H1 (cell line): ENCODE data around the gene RECK. TPM values are rescaled to one million over a fixed set of nuclear protein-coding genes. Genes with fewer than 3 reads are reported as not detected.

Experiments used
- CTCF ChIA-PET: fragments of 300-600 bp; sonication (Branson Sonifier 250); formaldehyde crosslinking; loops from one replicate; lab custom pipeline; 2021; ENCODE audit not compliant: partially characterized antibody; lab: Charles Lee
- POLR2A ChIA-PET: fragments of 300-600 bp; sonication (Branson Sonifier 250); formaldehyde crosslinking; loops from one replicate; lab custom pipeline; 2021; ENCODE audit warnings: inconsistent platforms; ENCODE audit not compliant: partially characterized antibody; lab: Charles Lee
- DNase-seq, 2 experiments: peaks; one replicate each; pipeline versions ENCODE4 v3.0.0 to v3.0.0-alpha.2; 2010 to 2022; ENCODE audit warnings: low spot score in 2 of 2, low read depth in 1 of 2, mixed read lengths in 1 of 2
- FAIRE-seq: peaks from 2 replicates; lab custom pipeline; 2011; peaks lifted over from hg19 to GRCh38; lab: Jason Lieb, UNC
- H2AFZ ChIP-seq: 2 replicates; pipeline ENCODE4 v1.8.1; 2012; ENCODE audit warnings: low read length, inconsistent platforms
- H2AK5ac ChIP-seq: 2 replicates; pipeline ENCODE4 v1.6.1; 2013; ENCODE audit warnings: low read depth, low read length
- H2BK120ac ChIP-seq: replicated peaks from 2 replicates; pipeline ENCODE3; 2013; ENCODE audit warnings: low read depth, low read length, inconsistent platforms
- H2BK12ac ChIP-seq: 2 replicates; pipeline ENCODE4 v1.6.1; 2013; ENCODE audit warnings: low read depth, low read length
- H2BK15ac ChIP-seq: 2 replicates; pipeline ENCODE4 v1.6.1; 2013; ENCODE audit warnings: low read length
- H2BK20ac ChIP-seq: 2 replicates; pipeline ENCODE4 v1.6.1; 2013; ENCODE audit warnings: low read length
- H2BK5ac ChIP-seq: 2 replicates; pipeline ENCODE4 v1.6.1; 2013; ENCODE audit warnings: low read depth, low read length
- H3K14ac ChIP-seq: 2 replicates; pipeline ENCODE4 v1.6.1; 2013; ENCODE audit warnings: inconsistent platforms; ENCODE audit not compliant: insufficient read length
- H3K18ac ChIP-seq: 2 replicates; pipeline ENCODE4 v1.6.1; 2013; ENCODE audit warnings: low read length; ENCODE audit errors: extremely low read depth
- H3K23ac ChIP-seq: 2 replicates; pipeline ENCODE4 v1.6.1; 2013; ENCODE audit warnings: inconsistent platforms; ENCODE audit not compliant: insufficient read length
- H3K23me2 ChIP-seq: 2 replicates; pipeline ENCODE4 v1.6.1; 2013; ENCODE audit warnings: low read depth, low read length
- H3K27ac ChIP-seq: 2 replicates; pipeline ENCODE4 v1.6.1; 2011; ENCODE audit warnings: low read depth, low read length, inconsistent platforms
- H3K27me3 ChIP-seq, 4 experiments: replicated peaks in 1 of 4; 1 replicate in 1 of 4; 2 replicates in 3 of 4; pipeline versions ENCODE4 v1.6.1 to v1.8.1; 2011 to 2013; ENCODE audit warnings: low read length in 3 of 4, mild to moderate bottlenecking in 3 of 4, inconsistent platforms in 2 of 4, mixed read lengths in 2 of 4, moderate library complexity in 1 of 4; ENCODE audit not compliant: control insufficient read depth in 3 of 4, insufficient read depth in 3 of 4; ENCODE audit errors: extremely low read depth in 1 of 4
- H3K36me3 ChIP-seq, 4 experiments: 2 replicates each; pipeline versions ENCODE4 v1.6.1 to v1.8.1; 2011 to 2013; ENCODE audit warnings: mild to moderate bottlenecking in 4 of 4, low read length in 3 of 4, moderate library complexity in 2 of 4, control low read depth in 1 of 4, inconsistent platforms in 1 of 4; ENCODE audit not compliant: insufficient read depth in 4 of 4, control insufficient read depth in 2 of 4
- H3K4ac ChIP-seq: replicated peaks from 2 replicates; pipeline ENCODE3; 2013; ENCODE audit warnings: low read length, low read depth, mixed read lengths, inconsistent platforms; ENCODE audit not compliant: insufficient read length
- H3K4me1 ChIP-seq, 4 experiments: replicated peaks in 1 of 4; 1 replicate in 1 of 4; 2 replicates in 3 of 4; pipeline versions ENCODE4 v1.6.1 to v1.8.1; 2011 to 2013; ENCODE audit warnings: low read length in 3 of 4, inconsistent platforms in 2 of 4, mixed read lengths in 1 of 4; ENCODE audit not compliant: insufficient read depth in 4 of 4, control insufficient read depth in 3 of 4
- H3K4me2 ChIP-seq, 2 experiments: 2 replicates each; pipeline versions ENCODE4 v1.6.1 to v1.8.1; 2011 to 2013; ENCODE audit warnings: low read depth in 2 of 2, low read length in 2 of 2, control low read depth in 1 of 2, inconsistent platforms in 1 of 2, mild to moderate bottlenecking in 1 of 2; ENCODE audit not compliant: insufficient read depth in 1 of 2
- H3K4me3 ChIP-seq, 4 experiments: fragments of 200-600, 300-600 bp in 1 of 4; sonication (generic), shearing (Covaris generic), sonication (Bioruptor Twin) in 1 of 4; 2 replicates each; pipeline versions ENCODE4 v1.5.1 to v1.8.1; 2011 to 2016; ENCODE audit warnings: low read length in 4 of 4, low read depth in 3 of 4, control low read depth in 2 of 4, inconsistent platforms in 2 of 4, mild to moderate bottlenecking in 2 of 4, mixed read lengths in 1 of 4, moderate library complexity in 1 of 4; ENCODE audit not compliant: insufficient read depth in 2 of 4; ENCODE audit errors: extremely low read depth in 1 of 4
- H3K56ac ChIP-seq: replicated peaks from 2 replicates; pipeline ENCODE3; 2013; ENCODE audit warnings: low read depth, mild to moderate bottlenecking, mixed read lengths, low read length, inconsistent platforms; ENCODE audit not compliant: insufficient read length
- H3K79me1 ChIP-seq: 2 replicates; pipeline ENCODE4 v1.6.1; 2013; ENCODE audit warnings: low read depth, low read length, control low read depth
- H3K79me2 ChIP-seq, 2 experiments: 2 replicates each; pipeline versions ENCODE4 v1.6.1 to v1.8.1; 2012 to 2013; ENCODE audit warnings: low read length in 2 of 2, mild to moderate bottlenecking in 2 of 2, inconsistent platforms in 1 of 2; ENCODE audit not compliant: insufficient read depth in 2 of 2, control insufficient read depth in 1 of 2
- H3K9ac ChIP-seq, 4 experiments: replicated peaks in 1 of 4; 1 replicate in 1 of 4; 2 replicates in 3 of 4; pipeline versions ENCODE4 v1.6.1 to v1.8.1; 2011 to 2013; ENCODE audit warnings: low read depth in 3 of 4, low read length in 3 of 4, control low read depth in 2 of 4, mild to moderate bottlenecking in 2 of 4, moderate library complexity in 2 of 4, inconsistent platforms in 1 of 4; ENCODE audit errors: extremely low read depth in 1 of 4
- H3K9me3 ChIP-seq, 2 experiments: 2 replicates each; pipeline versions ENCODE4 v1.6.1 to v1.8.1; 2012 to 2013; ENCODE audit warnings: mild to moderate bottlenecking in 2 of 2, moderate library complexity in 2 of 2, control low read depth in 1 of 2, inconsistent platforms in 1 of 2, low read depth in 1 of 2, low read length in 1 of 2, mixed read lengths in 1 of 2; ENCODE audit not compliant: insufficient read depth in 2 of 2
- H4K20me1 ChIP-seq, 2 experiments: replicated peaks in 1 of 2; 2 replicates each; pipeline versions ENCODE3 to v1.8.1; 2011 to 2013; ENCODE audit warnings: inconsistent platforms in 2 of 2, low read length in 2 of 2, mild to moderate bottlenecking in 1 of 2; ENCODE audit not compliant: insufficient read depth in 2 of 2, control insufficient read depth in 1 of 2
- H4K5ac ChIP-seq: 2 replicates; pipeline ENCODE4 v1.6.1; 2013; ENCODE audit warnings: low read length, low read depth, mixed read lengths, inconsistent platforms; ENCODE audit not compliant: insufficient read length
- H4K8ac ChIP-seq: 2 replicates; pipeline ENCODE4 v1.8.0; 2013; ENCODE audit warnings: mild to moderate bottlenecking, moderate library complexity, low read length, inconsistent platforms; ENCODE audit not compliant: insufficient read depth; ENCODE audit errors: extremely low read depth
- H4K91ac ChIP-seq: replicated peaks from 2 replicates; pipeline ENCODE3; 2013; ENCODE audit warnings: low read length, mixed read lengths, inconsistent platforms; ENCODE audit not compliant: insufficient read length
- EP300 ChIP-seq, 2 experiments: IDR thresholded peaks; 1 replicate in 1 of 2; 2 replicates in 1 of 2; pipeline ENCODE4 v1.6.1; 2011 to 2012; ENCODE audit warnings: low read depth in 2 of 2, low read length in 2 of 2, mild to moderate bottlenecking in 2 of 2, borderline replicate concordance in 1 of 2, inconsistent platforms in 1 of 2, moderate library complexity in 1 of 2
- PHF8 ChIP-seq: fragments of 200-600 bp; sonication (generic); conservative IDR thresholded peaks from 2 replicates; pipeline ENCODE4 v1.7.1; 2012; ENCODE audit warnings: low read depth, mild to moderate bottlenecking, inconsistent platforms, low read length, moderate library complexity
- RAD21 ChIP-seq, 2 experiments: IDR thresholded peaks in 1 of 2; conservative IDR thresholded peaks in 1 of 2; 2 replicates each; pipeline ENCODE4 v1.6.1; 2011; ENCODE audit warnings: low read depth in 2 of 2, low read length in 2 of 2, improper control_type of control experiment in 1 of 2, inconsistent platforms in 1 of 2, mild to moderate bottlenecking in 1 of 2, moderate library complexity in 1 of 2
- SAP30 ChIP-seq: fragments of 300-600 bp; sonication (generic); IDR thresholded peaks from 2 replicates; pipeline ENCODE4 v1.7.1; 2012; ENCODE audit warnings: low read length, moderate library complexity, mild to moderate bottlenecking, inconsistent platforms; ENCODE audit not compliant: insufficient read depth, insufficient replicate concordance
- SRF ChIP-seq: IDR thresholded peaks from 2 replicates; pipeline ENCODE4 v1.6.1; 2011; ENCODE audit warnings: mild to moderate bottlenecking, low read depth, low read length, moderate library complexity
- SUZ12 ChIP-seq: fragments of 200-600 bp; sonication (generic); IDR thresholded peaks from 2 replicates; pipeline ENCODE4 v1.6.1; 2012; ENCODE audit warnings: mild to moderate bottlenecking, inconsistent platforms, low read length, moderate library complexity, mixed read lengths
- WGBS, 2 experiments: shearing (Covaris generic) in 1 of 2; methylation state at CpG; one replicate each; pipeline versions ENCODE4 v1.1.6 to v1.1.7; 2013 to 2015; ENCODE audit warnings: low lambda C conversion rate in 2 of 2, mixed read lengths in 2 of 2, inconsistent platforms in 1 of 2, low coverage in 1 of 2, missing lambda C conversion rate in 1 of 2; ENCODE audit not compliant: insufficient replicate concordance in 2 of 2, insufficient coverage in 1 of 2, insufficient read length in 1 of 2; ENCODE audit errors: extremely low coverage in 1 of 2, missing lambda C conversion rate in 1 of 2; 5-methylcytosine and 5-hydroxymethylcytosine counted together
- polyA plus RNA-seq, 7 experiments: library from polyadenylated mRNA; depleted of rRNA in 3 of 7; stranded (reverse) in 5 of 7; unstranded in 2 of 7; fragments of >200 nt in 5 of 7; fragments of 200-250 nt in 2 of 7; gene quantifications; 1 replicate in 5 of 7; 2 replicates in 1 of 7; 4 replicates in 1 of 7; pipeline versions ENCODE4 v1.2.1 to v1.2.3, GENCODE V29; 2011 to 2013; ENCODE audit warnings: missing spikeins in 2 of 7, mixed read lengths in 2 of 7
- total RNA-seq: library from RNA; stranded (reverse); fragmentation: NEBNext Ultra II Directional; extraction: Animal tissue kit (Norgen Biotek cat#: 25700); gene quantifications from 2 replicates; pipeline ENCODE4 v1.2.1, GENCODE V29; 2021
- TF ChIP-seq, protein P1 (sequence below), 3 experiments: IDR thresholded peaks; 1 replicate in 2 of 3; 2 replicates in 1 of 3; pipeline versions ENCODE4 v1.5.1 to v1.6.1; 2011; ENCODE audit warnings: low read length in 3 of 3, mild to moderate bottlenecking in 3 of 3, inconsistent platforms in 2 of 3, low read depth in 1 of 3, moderate library complexity in 1 of 3; ENCODE audit not compliant: insufficient read depth in 1 of 3; ENCODE audit errors: control extremely low read depth in 1 of 3

RECK gene
- total and polyA plus RNA-seq, 2 of the 8 experiments (the other 6 are each of a cell fraction or from before 2014, with no cell fraction given), result 5.4 to 9.8 TPM

- no peak within 1 kb of the TSS for H3K56ac ChIP-seq
- H3K27me3 ChIP-seq, result peaks cover 18 to 58% (median 49%) of the 10 kb centered on the region in 4 experiments
- H3K79me1 ChIP-seq, result no peaks in the 10 kb centered on the region
- DNase-seq, result no peak
- peak within 1 kb of the TSS; percentile 75 for H2BK12ac ChIP-seq
- POLR2A ChIA-PET, result interaction anchor here (1.1 to 2.6 kb wide), 5 partner anchors 20 to 343 kb away, joined by 3 to 9 read pairs (median 4); partner anchors contain the start of gene CLTA
- H4K5ac ChIP-seq, result no peak within 1 kb of the TSS
- H3K9ac ChIP-seq, result peak within 1 kb of the TSS in 2 of 4 experiments; percentile 34 to 67; a peak in 4 of 7 replicates
- peaks cover 3 to 5% of the 10 kb centered on the region in 2 experiments for H4K20me1 ChIP-seq
- H3K4ac ChIP-seq, result no peak within 1 kb of the TSS
- CTCF ChIA-PET, result interaction anchor here (1.1 to 3.0 kb wide), 5 partner anchors 28 to 54 kb away, joined by 4 to 13 read pairs (median 6); partner anchors contain the start of gene CCIN
- peaks cover 0 to 15% (median 7%) of the 10 kb centered on the region in 4 experiments; a peak in 6 of 7 replicates for H3K4me1 ChIP-seq
- H2BK120ac ChIP-seq, result no peak within 1 kb of the TSS
- H3K23ac ChIP-seq, result no peak within 1 kb of the TSS
- no peak within 1 kb of the TSS for H3K27ac ChIP-seq
- no peaks in the 10 kb centered on the region for H3K79me2 ChIP-seq
- no peaks in the 10 kb centered on the region for H3K9me3 ChIP-seq
- H3K36me3 ChIP-seq, result no peaks in the 10 kb centered on the region; a peak in 1 of 8 replicates
- H2BK20ac ChIP-seq, result no peak within 1 kb of the TSS
- H3K4me2 ChIP-seq, result peak within 1 kb of the TSS; percentile 86 to 93
- FAIRE-seq, result no peak
- H2AK5ac ChIP-seq, result no peak within 1 kb of the TSS
- H3K23me2 ChIP-seq, result peaks cover 15% of the 10 kb centered on the region
- H2BK15ac ChIP-seq, result peak within 1 kb of the TSS; percentile 29; the same call in 1 of the 2 replicates
- no peak within 1 kb of the TSS for H4K91ac ChIP-seq
- peak within 1 kb of the TSS; percentile 62 to 76 (median 70) for H3K4me3 ChIP-seq
- peak within 1 kb of the TSS; percentile 63; the same call in 1 of the 2 replicates for H4K8ac ChIP-seq
- 3% methylated on average over 23 of the region's 83 CpGs; no CpG with 5 or more reads in 1 of the 2 experiments for WGBS, 2 experiments
- peak within 1 kb of the TSS; percentile 48 for H3K18ac ChIP-seq
- H2BK5ac ChIP-seq, result no peak within 1 kb of the TSS
- H3K14ac ChIP-seq, result no peak within 1 kb of the TSS
- H2AFZ ChIP-seq, result peak within 1 kb of the TSS; percentile 18; the same call in 1 of the 2 replicates
- TF ChIP-seq SUZ12, result no peak
- peak; percentile 58; the same call in 1 of the 2 replicates for TF ChIP-seq PHF8
- TF ChIP-seq, protein P1, sequence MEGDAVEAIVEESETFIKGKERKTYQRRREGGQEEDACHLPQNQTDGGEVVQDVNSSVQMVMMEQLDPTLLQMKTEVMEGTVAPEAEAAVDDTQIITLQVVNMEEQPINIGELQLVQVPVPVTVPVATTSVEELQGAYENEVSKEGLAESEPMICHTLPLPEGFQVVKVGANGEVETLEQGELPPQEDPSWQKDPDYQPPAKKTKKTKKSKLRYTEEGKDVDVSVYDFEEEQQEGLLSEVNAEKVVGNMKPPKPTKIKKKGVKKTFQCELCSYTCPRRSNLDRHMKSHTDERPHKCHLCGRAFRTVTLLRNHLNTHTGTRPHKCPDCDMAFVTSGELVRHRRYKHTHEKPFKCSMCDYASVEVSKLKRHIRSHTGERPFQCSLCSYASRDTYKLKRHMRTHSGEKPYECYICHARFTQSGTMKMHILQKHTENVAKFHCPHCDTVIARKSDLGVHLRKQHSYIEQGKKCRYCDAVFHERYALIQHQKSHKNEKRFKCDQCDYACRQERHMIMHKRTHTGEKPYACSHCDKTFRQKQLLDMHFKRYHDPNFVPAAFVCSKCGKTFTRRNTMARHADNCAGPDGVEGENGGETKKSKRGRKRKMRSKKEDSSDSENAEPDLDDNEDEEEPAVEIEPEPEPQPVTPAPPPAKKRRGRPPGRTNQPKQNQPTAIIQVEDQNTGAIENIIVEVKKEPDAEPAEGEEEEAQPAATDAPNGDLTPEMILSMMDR (IDR thresholded peaks at IDR 0.05; ENCODE audit: control extremely low read depth in 1 of 3, insufficient read depth in 1 of 3, low read depth in 1 of 3, low read length in 3 of 3), result peak in 2 of 3 experiments; percentile 15 to 25; a peak in 2 of 4 replicates
- TF ChIP-seq SRF, result peak; percentile 89
- TF ChIP-seq EP300 (IDR thresholded peaks at IDR 0.05; ENCODE audit: borderline replicate concordance in 1 of 2, low read depth in 2 of 2, low read length in 2 of 2), result no peak
- TF ChIP-seq SAP30, result no peak
- peak in 1 of 2 experiments; percentile 18; a peak in 1 of 4 replicates for TF ChIP-seq RAD21 (IDR thresholded peaks at IDR 0.05 in 1 of 2, conservative IDR thresholded peaks at IDR 0.05 in 1 of 2; ENCODE audit: low read depth in 2 of 2, low read length in 2 of 2)
These were observed 99.7 kb downstream of the RECK start, which contains the start of gene GLIPR2 for GRCh38 chr9:36136272-36136893. Gene GLIPR2 (plus strand): TSS chr9:36136733. CDS start chr9:36136779, 46 bp downstream.
